HG02870 (cell line): ENCODE measurements around the gene CSF2RB.

Experiments
- ATAC-seq: cut with Tn5 transposase; IDR thresholded peaks from one replicate; pipeline ENCODE4 v1.9.1; 2021; ENCODE audit warnings: mild to moderate bottlenecking, moderate library complexity; ENCODE audit not compliant: unreplicated experiment

Gene CSF2RB

GRCh38 chr22:36887162-36887561 lies 26.3 kb upstream of the CSF2RB start:
- no peak for ATAC-seq

DNA sequence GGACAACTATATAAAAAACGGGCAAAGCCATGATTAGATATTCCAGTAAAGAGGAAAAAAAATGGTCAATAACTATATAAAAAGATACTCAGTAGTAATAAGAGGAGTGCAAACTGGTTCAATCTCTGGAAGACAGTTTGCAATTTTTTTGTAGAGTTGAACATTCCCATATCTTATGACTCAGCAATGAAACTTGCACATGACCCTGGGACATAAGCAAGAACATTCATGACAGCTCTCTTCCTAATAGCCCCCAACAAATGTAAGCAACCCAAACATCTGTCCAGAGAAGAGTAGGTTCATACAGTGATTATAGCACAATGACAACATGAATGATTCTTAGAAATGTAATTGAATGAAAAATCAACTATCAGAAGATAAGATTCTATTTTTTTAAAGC lies 21.8 kb upstream of the CSF2RB start:
- ATAC-seq, result no peak

- ATAC-seq, result no peak
Measured at GRCh38 chr22:36892292-36892691, 21.1 kb upstream of the CSF2RB start.

GRCh38 chr22:36893262-36893661 lies 20.2 kb upstream of the CSF2RB start:
- no peak for ATAC-seq

DNA sequence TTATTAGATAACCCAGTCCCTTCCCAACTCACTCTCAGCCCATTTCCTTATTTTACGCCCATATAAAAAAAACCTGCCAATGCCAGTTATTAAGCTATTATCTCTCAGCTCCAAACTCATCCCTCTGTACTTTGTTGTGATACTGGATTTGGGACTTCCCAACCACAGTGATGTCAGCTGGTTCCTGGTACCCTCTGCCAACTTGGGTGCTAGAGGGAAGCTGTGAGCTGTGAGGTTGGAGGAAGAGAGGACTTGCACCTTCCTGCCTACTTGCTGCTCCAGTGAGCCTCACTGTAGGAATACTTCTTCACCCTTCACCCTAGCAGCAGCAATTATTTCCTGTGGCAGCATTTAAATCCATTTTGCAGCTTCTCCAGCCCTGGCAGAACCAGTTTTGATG lies 19.2 kb upstream of the CSF2RB start:
- ATAC-seq, result no peak

- no peak for ATAC-seq
Measured at GRCh38 chr22:36897611-36898010, 15.8 kb upstream of the CSF2RB start.

GRCh38 chr22:36898690-36899089 lies 14.7 kb upstream of the CSF2RB start:
- no peak for ATAC-seq

DNA sequence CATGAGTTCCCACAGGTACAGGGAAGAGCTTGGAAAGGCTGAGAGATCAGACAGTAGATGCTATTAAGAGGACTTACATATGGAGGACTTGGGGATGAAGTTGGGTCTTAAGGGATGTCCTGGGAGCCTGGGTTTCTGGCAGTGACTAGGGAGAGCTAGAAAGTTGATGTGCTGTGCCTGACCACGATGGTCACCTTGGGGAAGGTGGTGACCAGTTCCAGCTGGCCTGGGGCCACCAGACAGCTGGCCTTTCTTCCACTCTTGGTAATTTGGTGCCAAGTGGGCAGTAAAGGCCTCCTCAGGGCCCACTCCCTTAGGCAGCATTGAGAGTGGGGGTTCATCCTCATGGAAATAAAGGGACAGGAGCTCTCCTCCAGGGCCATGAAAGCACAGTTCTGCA lies 13.9 kb upstream of the CSF2RB start:
- ATAC-seq, result no peak

- no peak for ATAC-seq
Measured at GRCh38 chr22:36900225-36900624, 13.2 kb upstream of the CSF2RB start.

DNA sequence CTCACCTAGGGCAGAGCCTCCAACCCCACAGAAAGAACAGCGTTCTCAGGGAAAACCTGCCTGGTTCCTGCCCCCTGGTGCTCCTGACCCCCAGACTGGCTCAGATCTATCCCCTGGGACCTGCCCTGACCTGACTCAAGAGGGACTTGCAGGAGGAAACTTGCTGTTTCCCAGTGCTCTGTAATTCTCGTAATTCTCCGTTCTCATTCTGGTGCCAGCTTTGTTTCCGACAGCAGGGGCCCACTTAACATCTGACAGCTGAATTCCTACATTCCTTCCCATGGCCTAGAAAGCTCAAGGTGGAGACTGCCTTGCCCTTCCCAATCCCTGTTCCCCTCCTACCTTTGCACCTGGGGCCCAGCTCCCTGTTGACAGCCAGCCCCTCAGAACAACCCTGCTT lies 12.5 kb upstream of the CSF2RB start:
- ATAC-seq, result no peak

GRCh38 chr22:36901411-36902142 lies 11.9 kb upstream of the CSF2RB start:
- peak; percentile 88 for ATAC-seq

DNA sequence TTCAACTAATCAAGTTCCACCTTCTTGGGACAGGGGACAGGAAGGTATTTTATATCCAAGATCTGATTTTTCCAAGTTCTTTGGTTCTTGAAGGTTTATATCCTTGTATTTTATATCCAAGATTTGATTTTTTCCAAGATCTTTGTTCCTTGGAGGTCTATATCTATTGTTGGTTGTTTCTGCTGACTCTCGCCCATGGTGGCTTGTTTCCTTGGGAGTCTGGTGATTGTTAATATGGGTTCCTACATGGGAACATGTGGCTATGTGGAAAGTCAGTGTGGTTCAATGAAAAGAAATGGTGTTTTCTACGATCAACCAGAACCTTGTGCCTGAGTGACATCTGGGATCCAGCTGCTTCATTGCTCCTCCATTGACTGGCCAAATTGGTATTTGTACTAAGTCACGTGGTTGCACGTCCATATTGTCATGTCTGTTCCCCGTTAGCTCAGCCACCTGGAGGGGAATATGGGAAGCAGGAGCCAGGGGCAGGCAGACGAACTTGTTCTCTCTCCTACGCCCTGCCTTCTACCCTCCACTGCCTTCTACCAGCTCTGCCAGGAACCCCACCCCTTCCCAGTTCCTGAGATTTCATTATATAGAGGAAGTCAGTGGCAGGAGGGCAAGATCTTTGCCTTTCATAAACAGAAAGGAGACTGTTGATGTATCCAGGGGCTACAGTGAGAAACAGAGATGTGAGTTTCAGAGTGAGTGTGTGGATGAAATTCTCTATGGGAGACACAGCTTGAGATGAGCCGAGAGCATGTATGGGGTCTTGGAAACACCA lies 11.1 kb upstream of the CSF2RB start:
- no peak for ATAC-seq

- ATAC-seq, result no peak
Measured at GRCh38 chr22:36904260-36904880, 9.1 kb upstream of the CSF2RB start.

GRCh38 chr22:36907253-36908195 lies 5.9 kb upstream of the CSF2RB start:
- no peak for ATAC-seq

- no peak for ATAC-seq
Measured at GRCh38 chr22:36910461-36910860, 3.0 kb upstream of the CSF2RB start.

- ATAC-seq, result no peak
Measured at GRCh38 chr22:36911887-36912661, 1.4 kb upstream of the CSF2RB start.

- no peak for ATAC-seq
Measured at GRCh38 chr22:36912694-36913426, 568 bp upstream of the CSF2RB start.

GRCh38 chr22:36914390-36914752 lies 943 bp downstream of the CSF2RB start:
- no peak for ATAC-seq

DNA sequence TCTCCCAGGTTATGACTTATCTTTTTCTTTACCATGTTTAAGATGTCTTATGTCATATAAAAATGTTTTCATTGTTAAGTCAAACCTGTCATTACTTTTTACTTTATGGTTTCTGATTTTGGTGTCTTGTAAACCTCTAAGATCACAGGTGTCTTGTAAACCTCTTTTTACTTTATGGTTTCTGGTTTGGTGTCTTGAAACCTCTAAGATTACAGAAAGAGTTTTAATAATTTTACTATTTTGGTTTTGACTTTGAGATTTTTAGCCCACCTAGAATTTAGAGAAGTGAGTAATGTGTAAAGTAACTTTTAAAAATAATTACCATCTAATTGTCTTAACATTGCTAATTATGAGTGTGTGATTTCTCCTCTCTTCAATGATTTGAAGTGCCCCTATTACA lies 2.6 kb downstream of the CSF2RB start:
- no peak for ATAC-seq
